GM19452 (cell line): ENCODE results near the gene ZC3H7B.

Experiments used
- ATAC-seq: cut with Tn5 transposase; IDR thresholded peaks from one replicate; pipeline ENCODE4 v1.9.1; 2021; ENCODE audit not compliant: unreplicated experiment

The ZC3H7B gene

GRCh38 chr22:41324821-41325528, 23.6 kb downstream of the ZC3H7B start:
- ATAC-seq = no peak

GRCh38 chr22:41327124-41327523, 25.8 kb downstream of the ZC3H7B start:
- no peak for ATAC-seq

GRCh38 chr22:41330169-41330568, 28.8 kb downstream of the ZC3H7B start:
- no peak for ATAC-seq

- ATAC-seq = no peak
These were observed 31.1 kb downstream of the ZC3H7B start for GRCh38 chr22:41332217-41332939.

GRCh38 chr22:41333806-41334205, 32.5 kb downstream of the ZC3H7B start:
- no peak for ATAC-seq

- no peak for ATAC-seq
These were observed 32.9 kb downstream of the ZC3H7B start for GRCh38 chr22:41334215-41334614.

GRCh38 chr22:41334951-41335635, 33.8 kb downstream of the ZC3H7B start:
- ATAC-seq = no peak

GRCh38 chr22:41338614-41339212, 37.4 kb downstream of the ZC3H7B start:
- no peak for ATAC-seq

- ATAC-seq = no peak
These were observed 38.5 kb downstream of the ZC3H7B start for GRCh38 chr22:41339823-41340222.

- no peak for ATAC-seq
These were observed 39.0 kb downstream of the ZC3H7B start for GRCh38 chr22:41340357-41340756.

GRCh38 chr22:41341012-41341411, 39.7 kb downstream of the ZC3H7B start:
- ATAC-seq = no peak

GRCh38 chr22:41341990-41342389, 40.7 kb downstream of the ZC3H7B start:
- ATAC-seq = no peak

GRCh38 chr22:41343300-41343699, 42.0 kb downstream of the ZC3H7B start:
- no peak for ATAC-seq

GRCh38 chr22:41343717-41344116, 42.4 kb downstream of the ZC3H7B start:
- ATAC-seq = no peak

- no peak for ATAC-seq
These were observed 43.0 kb downstream of the ZC3H7B start for GRCh38 chr22:41344189-41344788.

- ATAC-seq = no peak
These were observed 44.5 kb downstream of the ZC3H7B start for GRCh38 chr22:41345807-41346335.

- ATAC-seq = no peak
These were observed 45.9 kb downstream of the ZC3H7B start for GRCh38 chr22:41347066-41347859.

- ATAC-seq = no peak
These were observed 47.7 kb downstream of the ZC3H7B start for GRCh38 chr22:41348964-41349484.

- no peak for ATAC-seq
These were observed 48.8 kb downstream of the ZC3H7B start for GRCh38 chr22:41350087-41350486.

- no peak for ATAC-seq
These were observed 49.7 kb downstream of the ZC3H7B start for GRCh38 chr22:41351011-41351410.
